22Rv1 (cell line): ENCODE results near the gene ENO4.

Experiments used
- CTCF ChIP-seq: fragments of 450-650 bp; IDR thresholded peaks from 2 replicates; pipeline ENCODE4 v1.5.1; 2017; ENCODE audit warnings: mild to moderate bottlenecking
- ZFX ChIP-seq: fragments of 450-650 bp; IDR thresholded peaks from 2 replicates; pipeline ENCODE4 v1.6.1; 2017; ENCODE audit warnings: antibody characterized with exemption, borderline replicate concordance

GRCh38 chr10:116912162-116912561 is 62.9 kb downstream of the ENO4 start:
- TF ChIP-seq CTCF (no peak), ZFX (no peak)
